HG03565 (cell line): ENCODE results near the gene MYO7A.

Source experiments
- ATAC-seq: cut with Tn5 transposase; IDR thresholded peaks from one replicate; pipeline ENCODE4 v1.9.1; 2021; ENCODE audit warnings: mild to moderate bottlenecking, moderate library complexity; ENCODE audit not compliant: unreplicated experiment

Gene MYO7A

GRCh38 chr11:77127920-77128691 lies at the start of gene MYO7A:
MYO7A (plus strand) TSS chr11:77128246; CDS start chr11:77130635, 2,389 bp downstream.
- no peak for ATAC-seq

GRCh38 chr11:77079666-77080065 lies 48.4 kb upstream of the MYO7A start:
- ATAC-seq: no peak

GRCh38 chr11:77080643-77081210 lies 47.3 kb upstream of the MYO7A start:
- ATAC-seq: no peak

- ATAC-seq: no peak
Observed at GRCh38 chr11:77081381-77081851, 46.6 kb upstream of the MYO7A start.

- no peak for ATAC-seq
Observed at GRCh38 chr11:77081976-77082836, 45.8 kb upstream of the MYO7A start.

- ATAC-seq: no peak
Observed at GRCh38 chr11:77082838-77083565, 45.0 kb upstream of the MYO7A start.

- ATAC-seq: no peak
Observed at GRCh38 chr11:77083566-77084245, 44.3 kb upstream of the MYO7A start.

- ATAC-seq: no peak
Observed at GRCh38 chr11:77084581-77085191, 43.4 kb upstream of the MYO7A start.

GRCh38 chr11:77085652-77086051 lies 42.4 kb upstream of the MYO7A start:
- ATAC-seq: no peak

GRCh38 chr11:77086521-77087472 lies 41.2 kb upstream of the MYO7A start:
- no peak for ATAC-seq

- ATAC-seq: no peak
Observed at GRCh38 chr11:77087723-77088225, 40.3 kb upstream of the MYO7A start.

GRCh38 chr11:77088236-77089003 lies 39.6 kb upstream of the MYO7A start:
- no peak for ATAC-seq

- no peak for ATAC-seq
Observed at GRCh38 chr11:77089004-77089545, 39.0 kb upstream of the MYO7A start.

- ATAC-seq: no peak
Observed at GRCh38 chr11:77090046-77090372, 38.0 kb upstream of the MYO7A start.

- no peak for ATAC-seq
Observed at GRCh38 chr11:77090373-77091111, 37.5 kb upstream of the MYO7A start.

GRCh38 chr11:77091146-77091940 lies 36.7 kb upstream of the MYO7A start:
- no peak for ATAC-seq
